Astrocyte (in vitro differentiated cells and primary cell): ENCODE measurements around the gene ME2. TPM values are rescaled to one million over a fixed set of nuclear protein-coding genes. Genes with fewer than 3 reads are reported as not detected.
"Not testable (repeated sequence)": the region's sequence is repeated elsewhere in the genome, so short reads cannot be mapped to it uniquely, and the experiment has no call there.

Source experiments
- DNase-seq: peaks from one replicate; pipeline ENCODE4 v3.0.0-alpha.2; 2010; ENCODE audit warnings: low read depth
- FAIRE-seq: peaks from 2 replicates; lab custom pipeline; 2011; peaks lifted over from hg19 to GRCh38; lab: Jason Lieb, UNC
- H2AFZ ChIP-seq: 2 replicates; pipeline ENCODE4 v1.6.0; 2012; ENCODE audit warnings: low read depth, low read length, inconsistent platforms
- H3K27ac ChIP-seq: 2 replicates; pipeline ENCODE4 v1.5.1; 2011; ENCODE audit warnings: low read depth, low read length, inconsistent platforms
- H3K27me3 ChIP-seq: 2 replicates; pipeline ENCODE4 v1.6.0; 2011; ENCODE audit warnings: low read length, inconsistent platforms; ENCODE audit not compliant: insufficient read depth
- H3K36me3 ChIP-seq: 2 replicates; pipeline ENCODE4 v1.5.1; 2011; ENCODE audit warnings: low read length, inconsistent platforms; ENCODE audit not compliant: insufficient read depth
- H3K4me1 ChIP-seq: 2 replicates; pipeline ENCODE4 v1.5.1; 2011; ENCODE audit warnings: low read length, inconsistent platforms; ENCODE audit not compliant: insufficient read depth
- H3K4me2 ChIP-seq: 2 replicates; pipeline ENCODE4 v1.6.0; 2012; ENCODE audit warnings: low read length, inconsistent platforms
- H3K4me3 ChIP-seq: 2 replicates; pipeline ENCODE4 v1.5.1; 2011; ENCODE audit warnings: low read depth, mild to moderate bottlenecking, low read length, inconsistent platforms; ENCODE audit not compliant: insufficient read depth
- H3K79me2 ChIP-seq: 2 replicates; pipeline ENCODE4 v1.6.0; 2012; ENCODE audit warnings: mild to moderate bottlenecking, low read length, inconsistent platforms; ENCODE audit not compliant: insufficient read depth
- H3K9ac ChIP-seq: 2 replicates; pipeline ENCODE4 v1.6.0; 2012; ENCODE audit warnings: mild to moderate bottlenecking, low read length, inconsistent platforms
- H3K9me3 ChIP-seq: 2 replicates; pipeline ENCODE4 v1.5.1; 2012; ENCODE audit warnings: low read depth, mild to moderate bottlenecking, low read length, inconsistent platforms; ENCODE audit not compliant: insufficient read depth
- H4K20me1 ChIP-seq: 2 replicates; pipeline ENCODE4 v1.6.0; 2012; ENCODE audit warnings: low read length, inconsistent platforms; ENCODE audit not compliant: insufficient read depth
- H3K27ac Mint-ChIP-seq: one replicate; pipeline ENCODE4 v1.8.0; 2021; ENCODE audit warnings: mild to moderate bottlenecking, mixed read lengths; ENCODE audit not compliant: unreplicated experiment
- H3K27me3 Mint-ChIP-seq: one replicate; pipeline ENCODE4 v1.8.0; 2021; ENCODE audit warnings: low read depth, mixed read lengths; ENCODE audit not compliant: unreplicated experiment
- H3K36me3 Mint-ChIP-seq: one replicate; pipeline ENCODE4 v1.8.0; 2021; ENCODE audit warnings: low read depth, mixed read lengths; ENCODE audit not compliant: unreplicated experiment
- H3K4me1 Mint-ChIP-seq: one replicate; pipeline ENCODE4 v1.8.0; 2021; ENCODE audit warnings: low read depth, mixed read lengths; ENCODE audit not compliant: unreplicated experiment
- H3K4me3 Mint-ChIP-seq: one replicate; pipeline ENCODE4 v1.8.0; 2021; ENCODE audit warnings: mild to moderate bottlenecking, moderate library complexity, mixed read lengths; ENCODE audit not compliant: unreplicated experiment
- H3K9me3 Mint-ChIP-seq: one replicate; pipeline ENCODE4 v1.8.0; 2021; ENCODE audit warnings: mild to moderate bottlenecking, mixed read lengths; ENCODE audit not compliant: unreplicated experiment
- CTCF ChIP-seq: IDR thresholded peaks from 2 replicates; pipeline ENCODE4 v1.5.1; 2011; ENCODE audit warnings: low read depth, mild to moderate bottlenecking, inconsistent platforms, low read length, moderate library complexity; ENCODE audit not compliant: insufficient read depth
- EZH2 ChIP-seq: IDR thresholded peaks from 2 replicates; pipeline ENCODE4 v1.6.1; 2012; ENCODE audit warnings: mild to moderate bottlenecking, low read length, inconsistent platforms; ENCODE audit not compliant: insufficient read depth
- total RNA-seq: library from RNA; stranded (reverse); gene quantifications from 2 replicates; pipeline ENCODE4 v1.2.1, GENCODE V29; 2021

The ME2 gene
- total RNA-seq, 1 donor from 2014 or later, result 44.0 TPM

- Mint-ChIP-seq H3K27me3 (no peaks in the 10 kb centered on the region), H3K36me3 (no peaks in the 10 kb centered on the region), H3K4me3 (no peak overlapping the region), H3K4me1 (peaks cover 22% of the 10 kb centered on the region), H3K27ac (peak overlapping the region; percentile 91), H3K9me3 (no peaks in the 10 kb centered on the region)
- Histone ChIP-seq H3K9me3 (no peaks in the 10 kb centered on the region), H2AFZ (no peak overlapping the region), H3K27me3 (no peaks in the 10 kb centered on the region), H3K4me3 (no peak overlapping the region), H3K9ac (peak overlapping the region; percentile 12), H3K4me1 (peaks cover 10% of the 10 kb centered on the region), H3K27ac (peak overlapping the region; percentile 7), H3K79me2 (no peaks in the 10 kb centered on the region), H3K4me2 (peak overlapping the region; percentile 50), H4K20me1 (no peaks in the 10 kb centered on the region), H3K36me3 (no peaks in the 10 kb centered on the region)
- FAIRE-seq, result no peak
- DNase-seq, result peak; percentile 70
- TF ChIP-seq CTCF (no peak), EZH2 (no peak)
These were observed 25.1 kb upstream of the ME2 start for GRCh38 chr18:50853863-50854271.

- H3K79me2 ChIP-seq, result no peaks in the 10 kb centered on the region
- H3K27ac ChIP-seq, result no peak overlapping the region
- no peaks in the 10 kb centered on the region for H3K36me3 Mint-ChIP-seq
- FAIRE-seq (no peak), DNase-seq (no peak)
- no peaks in the 10 kb centered on the region for H3K27me3 Mint-ChIP-seq
- H3K27ac Mint-ChIP-seq, result no peak overlapping the region
- H3K27me3 ChIP-seq, result no peaks in the 10 kb centered on the region
- H3K9me3 Mint-ChIP-seq, result no peaks in the 10 kb centered on the region
- no peak overlapping the region for H2AFZ ChIP-seq
- H3K4me3 ChIP-seq, result no peak overlapping the region
- peaks cover 10% of the 10 kb centered on the region for H3K4me1 ChIP-seq
- H3K4me3 Mint-ChIP-seq, result no peak overlapping the region
- no peaks in the 10 kb centered on the region for H3K36me3 ChIP-seq
- TF ChIP-seq CTCF (no peak), EZH2 (no peak)
- H3K4me2 ChIP-seq, result no peak overlapping the region
- no peaks in the 10 kb centered on the region for H4K20me1 ChIP-seq
- H3K9ac ChIP-seq, result no peak overlapping the region
- H3K9me3 ChIP-seq, result no peaks in the 10 kb centered on the region
- peaks cover 25% of the 10 kb centered on the region for H3K4me1 Mint-ChIP-seq
These were observed 22.8 kb upstream of the ME2 start for GRCh38 chr18:50855976-50856757.

- not testable (repeated sequence) for H3K36me3 ChIP-seq, H3K4me3 ChIP-seq, H4K20me1 ChIP-seq, H3K79me2 ChIP-seq, H3K27me3 ChIP-seq, H2AFZ ChIP-seq, H3K27me3 Mint-ChIP-seq, DNase-seq, H3K27ac Mint-ChIP-seq, H3K9ac ChIP-seq, H3K27ac ChIP-seq, H3K4me1 ChIP-seq, H3K9me3 Mint-ChIP-seq, H3K36me3 Mint-ChIP-seq, H3K4me3 Mint-ChIP-seq, FAIRE-seq, H3K9me3 ChIP-seq
- H3K4me2 ChIP-seq, result peak overlapping the region; percentile 7
- peaks cover 25% of the 10 kb centered on the region for H3K4me1 Mint-ChIP-seq
These were observed 21.8 kb upstream of the ME2 start for GRCh38 chr18:50857166-50857565.
